Uterus (tissue), 4 donors: ENCODE results near the gene G3BP2. TPM values are rescaled to one million over a fixed set of nuclear protein-coding genes. Genes with fewer than 3 reads are reported as not detected.

Source experiments
- DNase-seq, 2 donors: peaks; one replicate each; pipeline ENCODE4 v3.0.0-alpha.2; 2019 to 2020
- H3K27ac ChIP-seq, 2 donors: fragments of 200-600 bp; sonication (generic); 1 replicate in 1 of 2; 2 replicates in 1 of 2; pipeline ENCODE4 v1.5.1; 2016 to 2018
- H3K27me3 ChIP-seq, 2 donors: fragments of 200-600 bp; sonication (generic); one replicate each; pipeline ENCODE4 v1.5.1; 2018 to 2019; ENCODE audit warnings: control low read depth in 1 of 2
- H3K36me3 ChIP-seq, 2 donors: fragments of 200-600 bp; sonication (generic); one replicate each; pipeline ENCODE4 v1.5.1; 2019; ENCODE audit warnings: control low read depth in 1 of 2
- H3K4me1 ChIP-seq, 2 donors: fragments of 200-600 bp; sonication (generic); one replicate each; pipeline ENCODE4 v1.5.1; 2018 to 2019; ENCODE audit warnings: control low read depth in 1 of 2
- H3K4me3 ChIP-seq, 2 donors: fragments of 200-600 bp; sonication (generic); 1 replicate in 1 of 2; 2 replicates in 1 of 2; pipeline ENCODE4 v1.5.1; 2018 to 2019; ENCODE audit warnings: mild to moderate bottlenecking in 1 of 2
- H3K9me3 ChIP-seq, 2 donors: fragments of 200-600 bp; sonication (generic); one replicate each; pipeline ENCODE4 v1.5.1; 2019; ENCODE audit warnings: control low read depth in 1 of 2
- CTCF ChIP-seq, 4 experiments: fragments of 200-600 bp in 2 of 4; fragments of 450-650 bp in 2 of 4; sonication (generic) in 2 of 4; IDR thresholded peaks; one replicate each; pipeline ENCODE4 v1.5.1; 2016 to 2019; ENCODE audit warnings: antibody characterized with exemption in 4 of 4, mild to moderate bottlenecking in 2 of 4, moderate library complexity in 1 of 4
- POLR2A ChIP-seq, 2 donors: fragments of 450-650 bp; IDR thresholded peaks; one replicate each; pipeline ENCODE4 v1.6.1; 2016; ENCODE audit warnings: antibody characterized with exemption in 2 of 2, mild to moderate bottlenecking in 1 of 2, moderate library complexity in 1 of 2
- intact Hi-C: fragments of 100-400 bp; cut with DNase I; formaldehyde crosslinking; loops from one replicate; pipeline ENCODE4 v1.15.1; 2023; ENCODE audit warnings: low total_unique reads
- total RNA-seq, 4 donors: library from RNA; depleted of rRNA in 3 of 4; stranded (reverse); fragments of >200 nt in 3 of 4; gene quantifications; one replicate each; pipeline versions ENCODE4 v1.1.0 to v1.2.4, GENCODE V29; 2014 to 2023
- donor health status: DM: yes; HTN: yes; CAD: no.

G3BP2 gene
- total RNA-seq, 4 donors from 2014 or later, result 43.2 to 215 (median 74.1) TPM

- no peaks in the 10 kb centered on the region for H3K9me3 ChIP-seq
- TF ChIP-seq CTCF (IDR thresholded peaks at IDR 0.05) (no peak), POLR2A (IDR thresholded peaks at IDR 0.05) (no peak)
- H3K36me3 ChIP-seq, result no peaks in the 10 kb centered on the region
- no peaks in the 10 kb centered on the region for H3K4me1 ChIP-seq
- H3K27ac ChIP-seq, result no peak overlapping the region
- intact Hi-C loops, result no loop called here
- no peaks in the 10 kb centered on the region for H3K27me3 ChIP-seq
- DNase-seq, result no peak
- no peak overlapping the region for H3K4me3 ChIP-seq
Measured at GRCh38 chr4:75637827-75638226, 35.4 kb downstream of the G3BP2 start.

GRCh38 chr4:75637176-75637575, 36.0 kb downstream of the G3BP2 start:
- intact Hi-C loops, result no loop called here
- no peak overlapping the region for H3K27ac ChIP-seq
- H3K9me3 ChIP-seq, result no peaks in the 10 kb centered on the region
- no peaks in the 10 kb centered on the region for H3K27me3 ChIP-seq
- H3K4me1 ChIP-seq, result no peaks in the 10 kb centered on the region
- no peaks in the 10 kb centered on the region for H3K36me3 ChIP-seq
- no peak overlapping the region for H3K4me3 ChIP-seq
- no peak for DNase-seq
- TF ChIP-seq POLR2A (IDR thresholded peaks at IDR 0.05) (no peak), CTCF (IDR thresholded peaks at IDR 0.05) (no peak)

GRCh38 chr4:75634951-75635350, 38.3 kb downstream of the G3BP2 start:
- H3K4me3 ChIP-seq, result no peak overlapping the region
- H3K9me3 ChIP-seq, result no peaks in the 10 kb centered on the region
- H3K27me3 ChIP-seq, result no peaks in the 10 kb centered on the region
- no peak for TF ChIP-seq POLR2A (IDR thresholded peaks at IDR 0.05)
- TF ChIP-seq CTCF (IDR thresholded peaks at IDR 0.05), result no peak
- intact Hi-C loops, result no loop called here
- no peak for DNase-seq
- no peak overlapping the region for H3K27ac ChIP-seq
- H3K36me3 ChIP-seq, result no peaks in the 10 kb centered on the region
- no peaks in the 10 kb centered on the region for H3K4me1 ChIP-seq

GRCh38 chr4:75634281-75634680, 38.9 kb downstream of the G3BP2 start:
- Histone ChIP-seq H3K36me3 (no peaks in the 10 kb centered on the region), H3K27me3 (no peaks in the 10 kb centered on the region), H3K4me3 (no peak overlapping the region), H3K4me1 (no peaks in the 10 kb centered on the region), H3K27ac (no peak overlapping the region), H3K9me3 (no peaks in the 10 kb centered on the region)
- intact Hi-C loops, result no loop called here
- DNase-seq, result no peak
- no peak for TF ChIP-seq CTCF (IDR thresholded peaks at IDR 0.05)

- TF ChIP-seq POLR2A (IDR thresholded peaks at IDR 0.05) (no peak), CTCF (IDR thresholded peaks at IDR 0.05) (no peak)
- Histone ChIP-seq H3K27ac (no peak overlapping the region), H3K27me3 (no peaks in the 10 kb centered on the region), H3K9me3 (no peaks in the 10 kb centered on the region), H3K4me1 (no peaks in the 10 kb centered on the region), H3K36me3 (no peaks in the 10 kb centered on the region), H3K4me3 (no peak overlapping the region)
- DNase-seq, result no peak
- intact Hi-C loops, result no loop called here
Measured at GRCh38 chr4:75633846-75634245, 39.4 kb downstream of the G3BP2 start.
